HL-60/S4 treated with retinoic acid at 250 ng/mL for 4 days and 3 days (cell line): ENCODE measurements around the gene WDR88.
"Not testable (repeated sequence)": the region's sequence is repeated elsewhere in the genome, so short reads cannot be mapped to it uniquely, and the experiment has no call there.

Experiments
- in situ Hi-C: fragments of 300-500 bp; cut with MboI; formaldehyde crosslinking; loops from 2 replicates; pipeline ENCODE4 v1.7.0; 2022; ENCODE audit warnings: low sequenced_read_pairs

The WDR88 gene

GRCh38 chr19:33166037-33166436 is 34.1 kb downstream of the WDR88 start:
- in situ Hi-C loops: not testable (repeated sequence)

DNA sequence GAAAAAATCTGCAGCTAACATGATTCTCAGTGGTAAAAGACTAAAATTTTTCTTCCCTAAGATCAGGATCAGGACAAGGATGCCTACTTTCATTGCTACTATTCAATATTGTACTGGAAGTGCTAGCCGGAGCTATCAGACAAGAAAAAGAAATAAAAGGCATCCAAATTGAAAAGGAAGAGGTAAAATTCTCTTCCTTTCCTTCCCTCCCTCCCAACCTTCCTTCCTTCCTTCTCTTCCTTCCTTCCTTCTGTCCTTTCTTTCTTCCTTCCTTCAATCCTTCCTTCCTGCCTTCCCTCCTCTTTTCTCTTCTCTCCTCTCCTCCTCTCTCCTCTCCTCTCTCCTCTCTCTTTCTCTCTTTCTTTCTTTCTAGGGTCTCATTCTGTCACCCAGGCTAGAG is 35.5 kb downstream of the WDR88 start:
- in situ Hi-C loops: no loop called here

DNA sequence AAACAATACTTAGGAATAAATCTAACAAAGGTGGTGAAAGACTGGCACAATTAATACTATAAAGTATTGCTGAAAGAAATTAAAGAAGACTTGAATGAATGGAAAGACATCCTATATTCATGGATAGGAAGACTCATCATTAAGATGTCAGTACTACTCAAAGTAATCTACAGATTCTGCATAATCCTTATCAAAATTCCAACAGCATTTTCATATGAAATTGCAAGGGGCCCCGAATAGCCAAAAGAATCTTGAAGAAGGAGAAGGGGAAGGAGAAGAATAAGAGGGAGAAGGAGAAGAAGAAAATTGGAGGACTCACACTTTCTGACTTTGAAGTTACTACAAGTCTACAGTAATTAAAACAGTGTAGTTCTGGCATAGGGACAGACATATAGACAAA is 36.6 kb downstream of the WDR88 start:
- in situ Hi-C loops: no loop called here

DNA sequence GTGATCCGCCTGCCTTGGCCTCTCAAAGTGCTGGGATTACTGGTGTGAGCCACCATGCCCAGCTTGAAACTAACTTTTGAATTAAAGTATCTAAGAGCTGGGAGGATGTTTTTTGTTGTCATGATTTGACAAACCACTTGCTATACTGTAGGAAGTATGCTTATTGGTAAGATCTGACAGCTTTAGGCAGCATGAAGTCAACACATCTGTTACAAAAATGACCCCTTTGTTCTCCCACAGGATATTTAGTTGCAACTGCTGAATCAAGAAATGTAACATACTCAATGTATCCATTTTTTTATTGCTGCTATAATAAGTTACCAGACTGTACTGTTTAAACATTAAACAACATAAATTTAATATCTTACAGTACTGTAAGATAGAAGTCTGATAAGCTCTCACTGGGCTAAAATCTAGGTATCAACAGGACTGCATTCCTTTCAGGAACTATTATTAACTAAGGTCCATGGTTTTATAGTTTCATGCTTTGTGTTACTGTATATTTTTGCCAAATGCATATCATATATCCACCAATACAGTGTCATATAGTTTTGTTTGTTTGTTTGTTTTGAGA is 39.4 kb downstream of the WDR88 start:
- in situ Hi-C loops: no loop called here

- in situ Hi-C loops: no loop called here
Observed at GRCh38 chr19:33171916-33172359, 40.0 kb downstream of the WDR88 start.

DNA sequence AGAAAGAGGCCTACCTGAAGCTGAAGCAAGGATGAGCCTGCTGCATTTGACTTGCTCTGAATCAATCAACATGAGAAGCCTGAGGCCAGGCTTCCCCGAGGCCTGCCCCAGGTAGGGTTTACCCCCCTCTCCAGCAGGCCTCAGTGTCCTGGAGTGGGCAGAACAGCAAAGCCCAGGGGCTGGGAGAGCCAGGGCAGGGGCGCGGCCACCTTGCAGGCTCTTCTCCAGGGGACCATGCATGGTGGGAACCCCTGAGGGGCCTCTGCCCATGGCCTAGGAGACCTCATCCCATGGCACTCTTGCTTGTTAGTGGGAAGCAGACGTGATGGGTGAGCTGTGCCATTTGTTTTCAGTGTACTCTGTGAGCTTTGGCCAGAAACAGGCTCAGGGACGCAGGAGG is 42.3 kb downstream of the WDR88 start:
- in situ Hi-C loops: no loop called here

DNA sequence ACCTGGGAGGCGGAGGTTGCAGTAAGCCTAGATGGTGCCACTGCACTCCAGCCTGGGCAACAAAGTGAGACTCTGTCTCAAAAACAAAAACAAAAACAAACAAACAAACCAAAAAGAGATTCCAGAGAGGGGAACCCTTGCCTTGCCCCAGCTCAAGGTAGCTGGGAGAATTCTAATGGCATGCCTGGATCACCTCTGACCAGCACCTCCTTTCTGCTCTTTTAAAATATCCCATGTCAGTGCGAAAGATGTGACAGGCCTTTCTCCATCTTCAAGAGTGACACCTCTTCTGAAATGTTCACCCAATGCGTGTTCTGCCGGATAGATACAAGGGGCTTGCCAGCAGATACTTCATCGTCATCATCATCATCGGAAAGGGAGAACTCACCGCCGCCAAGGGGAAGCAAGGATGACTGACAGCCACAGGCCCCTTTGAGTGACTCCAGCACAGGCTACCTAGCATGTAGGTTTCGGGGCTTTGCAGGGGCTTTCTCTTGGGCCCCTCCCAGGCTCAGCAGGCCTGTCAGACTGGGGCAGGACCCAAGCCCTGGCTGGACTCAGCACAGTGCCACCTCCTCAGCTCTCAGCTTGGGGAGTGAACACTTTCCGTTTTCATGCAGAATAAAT is 43.4 kb downstream of the WDR88 start:
- in situ Hi-C loops: no loop called here

- in situ Hi-C loops: no loop called here
Observed at GRCh38 chr19:33175886-33176669, 44.2 kb downstream of the WDR88 start.

DNA sequence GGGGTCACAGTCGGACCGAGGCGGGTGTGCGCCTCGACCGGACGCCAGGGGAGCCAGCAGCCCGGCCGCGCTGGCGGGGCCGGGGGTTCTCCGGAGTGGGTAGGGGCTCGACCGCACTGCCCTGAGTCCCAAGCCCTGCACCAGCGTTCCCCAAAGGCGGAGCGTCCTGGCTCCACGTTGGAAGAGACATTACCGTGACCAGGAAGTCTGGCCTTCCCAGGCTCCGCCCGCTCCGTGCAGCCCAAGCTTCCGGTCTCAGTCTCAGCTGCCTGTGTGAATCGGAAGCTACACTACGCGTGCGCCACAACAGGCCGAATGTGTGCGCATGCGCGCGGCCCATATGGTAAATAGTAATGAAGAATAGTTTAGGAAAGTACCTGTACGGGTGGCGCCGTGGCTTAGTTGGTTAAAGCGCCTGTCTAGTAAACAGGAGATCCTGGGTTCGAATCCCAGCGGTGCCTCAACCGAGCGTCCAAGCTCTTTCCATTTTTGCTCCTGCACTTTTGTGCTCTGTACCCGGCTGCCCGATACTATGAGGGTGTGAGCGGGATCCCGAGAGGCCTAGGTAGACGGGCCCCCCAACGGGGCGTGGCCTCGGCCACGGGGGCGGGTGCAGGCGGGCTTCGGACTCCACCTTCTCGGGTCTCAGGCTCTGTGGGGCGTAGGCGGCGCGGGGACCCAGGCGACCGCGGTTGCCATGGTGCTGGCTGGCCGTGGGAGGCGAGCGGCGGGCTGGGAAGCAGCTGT is 44.9 kb downstream of the WDR88 start:
- in situ Hi-C loops: no loop called here

- in situ Hi-C loops: no loop called here
Observed at GRCh38 chr19:33177417-33177979, 45.6 kb downstream of the WDR88 start.

DNA sequence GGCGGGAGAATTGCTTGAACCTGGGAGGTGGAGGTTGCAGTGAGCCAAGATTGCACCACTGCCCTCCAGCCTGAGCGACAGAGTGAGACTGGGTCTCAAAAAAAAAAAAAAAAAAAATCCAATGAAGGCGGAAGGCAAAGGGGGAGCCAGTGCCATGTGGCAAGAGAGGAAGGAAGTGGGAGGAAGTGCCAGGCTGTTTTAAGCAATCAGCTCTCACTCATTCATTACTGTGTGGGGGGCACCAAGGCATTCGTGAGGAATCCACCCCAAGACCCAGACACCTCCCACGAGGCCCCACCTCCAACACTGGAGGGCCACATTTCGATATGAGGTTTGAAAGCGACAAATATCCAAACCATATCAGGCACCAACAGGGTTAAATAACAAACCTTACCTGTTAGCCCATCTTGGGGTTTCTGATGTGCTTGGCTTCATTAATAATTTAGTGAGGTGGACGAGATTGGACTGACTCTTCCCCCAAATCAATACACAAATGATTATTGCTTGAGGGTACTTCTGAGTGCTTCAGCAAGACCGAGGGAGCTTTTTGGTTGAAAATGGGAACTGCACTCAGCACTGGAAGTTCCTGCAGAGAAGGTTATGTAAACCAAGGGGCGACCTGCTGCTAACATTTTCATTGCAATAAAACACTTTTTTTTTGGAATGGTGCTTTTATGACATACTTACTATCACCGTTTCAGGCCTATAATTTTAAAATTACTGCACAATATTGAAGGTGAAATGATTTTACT is 54.7 kb downstream of the WDR88 start:
- in situ Hi-C loops: no loop called here

DNA sequence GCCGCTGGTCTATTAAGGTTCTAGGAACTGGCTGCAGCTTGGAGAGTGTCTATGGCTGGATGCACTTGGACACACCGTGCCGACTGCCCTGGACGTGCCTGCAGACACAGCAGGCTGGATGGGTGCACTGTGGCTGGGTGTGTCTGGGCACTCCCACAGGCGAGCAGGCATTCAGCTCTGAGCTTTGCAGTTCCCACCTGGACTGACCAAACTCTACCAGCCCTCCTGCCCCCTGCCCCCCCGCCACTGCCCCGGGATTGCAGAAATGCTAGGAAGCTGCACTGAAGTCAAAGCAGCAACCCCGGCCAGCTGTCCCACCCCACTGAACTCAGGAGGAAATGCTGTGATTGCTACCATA is 55.2 kb downstream of the WDR88 start:
- in situ Hi-C loops: no loop called here

DNA sequence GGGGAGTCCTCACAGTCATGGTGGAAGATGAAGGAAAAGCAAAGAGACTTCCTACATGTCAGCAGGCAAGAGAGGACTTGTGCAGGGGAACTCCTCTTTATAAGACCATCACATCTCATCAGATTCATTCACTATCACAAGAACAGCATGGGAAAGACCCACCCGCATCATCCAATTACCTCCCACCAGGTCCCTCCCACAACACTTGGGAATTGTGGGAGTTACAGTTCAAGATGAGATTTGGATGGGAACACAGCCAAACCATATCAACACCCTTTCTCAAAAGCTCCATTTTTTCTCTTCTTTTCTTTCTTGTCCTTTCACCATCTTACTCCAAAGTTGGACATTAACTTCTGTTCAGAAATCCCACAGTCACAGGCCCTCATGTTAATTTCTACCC is 57.5 kb downstream of the WDR88 start:
- in situ Hi-C loops: no loop called here

DNA sequence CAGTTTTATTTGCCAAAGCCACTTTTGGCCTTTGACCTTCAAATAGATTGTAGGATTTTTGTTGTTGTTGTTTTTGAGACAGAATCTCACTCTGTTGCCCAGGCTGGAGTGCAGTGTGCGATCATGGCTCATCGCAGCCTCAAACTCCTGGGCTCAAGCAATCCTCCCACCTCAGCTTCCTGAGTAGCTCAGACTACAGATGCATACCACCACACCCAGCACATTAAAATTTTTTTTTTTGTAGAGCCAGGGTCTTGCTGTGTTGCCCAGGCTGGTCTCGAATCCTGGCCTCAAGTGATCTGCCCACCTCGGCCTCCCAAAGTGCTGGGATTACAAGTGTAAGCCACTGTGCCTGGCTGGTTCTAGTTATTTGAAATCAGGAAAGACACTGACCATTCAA is 59.2 kb downstream of the WDR88 start:
- in situ Hi-C loops: not testable (repeated sequence)

DNA sequence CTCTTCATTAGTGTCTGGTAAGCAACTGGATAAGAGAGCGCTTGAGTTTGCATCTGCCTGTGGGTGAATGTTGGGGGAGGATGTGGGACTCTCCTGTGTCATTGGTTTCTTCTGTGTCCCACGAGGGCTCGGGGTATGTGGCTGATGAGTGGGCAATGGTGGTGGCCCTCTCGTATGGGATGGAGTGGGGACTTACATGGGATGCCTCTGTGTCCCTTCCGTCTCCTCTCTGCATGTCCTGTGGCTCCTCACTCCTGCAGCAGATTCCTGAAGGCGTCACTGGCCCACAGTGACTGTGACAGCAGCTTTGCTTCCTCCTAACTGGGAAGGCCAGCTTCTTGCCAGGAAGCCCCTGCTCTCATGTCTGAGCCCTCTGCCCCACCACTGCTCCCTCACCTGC is 59.6 kb downstream of the WDR88 start:
- in situ Hi-C loops: no loop called here

DNA sequence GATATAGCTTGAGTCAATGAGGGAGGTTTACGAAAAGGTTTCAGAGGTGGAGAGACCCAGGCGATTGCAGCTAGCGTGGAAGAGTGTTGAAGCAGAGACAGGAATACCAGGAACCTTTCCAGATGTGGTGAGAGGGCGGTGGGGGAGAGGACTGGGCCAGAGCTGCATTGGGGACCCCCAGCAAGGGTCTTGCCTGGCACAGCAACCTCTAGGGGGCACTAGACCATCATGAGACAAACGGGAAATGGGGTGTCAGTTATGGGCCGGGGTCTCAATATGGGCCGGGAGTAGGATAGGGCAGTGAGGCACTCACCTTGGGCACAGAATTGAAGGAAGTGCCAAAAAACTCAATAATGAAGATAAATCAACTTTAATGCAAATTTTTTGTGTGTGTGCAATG is 60.1 kb downstream of the WDR88 start:
- in situ Hi-C loops: no loop called here

DNA sequence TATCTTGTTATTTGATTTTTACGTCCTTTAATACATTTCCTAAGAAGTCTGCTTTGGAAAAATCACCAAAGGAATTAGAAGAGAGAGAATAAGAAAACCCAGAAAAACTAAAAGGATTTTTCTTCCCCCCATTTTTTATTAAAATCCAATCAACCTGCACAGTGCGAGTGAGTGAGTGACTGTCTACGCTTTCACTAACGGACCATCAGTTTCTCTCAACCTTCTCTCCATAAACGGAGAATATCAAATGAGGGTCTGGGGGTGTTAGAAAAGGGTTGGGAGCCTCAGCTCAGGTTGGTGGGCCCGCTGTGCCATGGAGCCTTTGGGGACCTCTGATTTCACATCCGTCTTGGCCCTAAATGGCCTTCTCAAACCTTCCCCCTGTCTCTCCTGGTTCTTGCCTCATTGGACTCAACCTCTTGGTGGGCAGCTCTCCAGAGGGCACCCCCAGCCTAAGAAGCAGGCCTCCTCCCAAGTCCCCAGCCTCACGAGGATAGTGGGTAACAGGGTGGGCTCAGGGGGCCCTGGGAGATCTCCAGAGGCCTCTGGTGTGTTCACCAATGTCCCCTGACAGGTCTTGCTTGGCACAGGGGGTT is 61.5 kb downstream of the WDR88 start:
- in situ Hi-C loops: no loop called here

DNA sequence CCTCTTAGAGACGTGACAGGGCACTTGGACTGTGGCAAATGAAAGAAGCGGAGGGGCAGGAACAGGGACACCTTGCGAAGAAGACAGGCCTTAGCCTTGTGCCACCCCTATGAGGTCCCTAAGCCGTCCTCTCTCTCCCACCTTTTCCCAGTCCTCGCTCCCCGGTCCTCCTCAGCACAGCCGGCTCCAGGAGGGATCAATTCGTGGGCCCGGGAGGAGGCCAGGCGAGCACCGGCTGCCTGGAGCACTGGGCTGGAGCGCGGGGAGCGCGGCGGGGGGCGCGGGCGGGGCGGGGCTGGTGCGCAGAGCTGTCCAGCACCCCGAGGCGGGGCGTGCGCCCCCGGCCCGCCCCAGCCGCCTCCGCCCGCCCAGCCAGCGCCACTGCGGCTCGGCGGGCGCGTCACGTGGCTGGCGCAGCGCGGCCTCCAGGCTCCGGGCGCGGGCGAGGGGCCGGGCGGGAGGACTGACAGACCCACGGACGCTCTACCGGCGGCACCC is 62.0 kb downstream of the WDR88 start, which contains the start of gene LRP3:
Gene LRP3, plus strand, starts transcription at position 466 of the 498 bp plus-strand sequence. CDS start 456 bp downstream, outside the sequence.
- in situ Hi-C loops: no loop called here

- in situ Hi-C loops: no loop called here
Observed at GRCh38 chr19:33194532-33194885, 62.6 kb downstream of the WDR88 start.
